NB4 (cell line): Measurements from ENCODE around the gene CASP9.

Experiments
- POLR2A ChIP-seq: IDR thresholded peaks from 2 replicates; pipeline ENCODE4 v1.6.1; 2011; ENCODE audit warnings: mild to moderate bottlenecking; ENCODE audit not compliant: insufficient read length; ENCODE audit errors: extremely low read depth
- TF ChIP-seq, protein P1 (sequence below): IDR thresholded peaks from one replicate; pipeline ENCODE4 v1.5.1; 2012; ENCODE audit warnings: low read depth, low read length
- TF ChIP-seq, protein P2 (sequence below): IDR thresholded peaks from 2 replicates; pipeline ENCODE4 v1.6.1; 2011; ENCODE audit warnings: low read depth, low read length

DNA sequence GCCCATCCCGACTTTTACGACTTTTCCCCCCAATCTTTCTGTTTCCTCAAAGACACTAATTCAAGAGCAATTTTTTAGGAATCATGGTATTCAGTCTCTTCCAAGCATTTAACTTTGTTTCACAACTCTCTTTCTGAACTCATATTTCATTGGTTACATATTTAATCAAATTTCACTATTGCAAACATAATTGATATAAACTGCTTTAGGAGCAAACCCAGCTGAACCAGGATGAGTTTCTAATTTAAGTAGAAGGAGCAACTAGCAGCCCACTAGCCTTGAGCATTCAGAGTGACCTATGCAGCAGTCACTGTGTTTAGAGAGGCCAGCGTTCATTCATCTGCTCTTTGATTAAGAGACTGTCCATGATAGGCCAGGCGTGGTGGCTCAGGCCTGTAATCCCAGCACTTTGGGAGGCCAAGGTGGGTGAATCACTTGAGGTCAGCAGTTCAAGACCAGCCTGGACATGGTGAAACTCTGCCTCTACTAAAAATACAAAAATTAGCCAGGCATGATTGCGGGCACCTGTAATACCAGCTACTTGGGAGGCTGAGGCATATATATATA, 46.3 kb downstream of the CASP9 start:
- TF ChIP-seq, protein P1, sequence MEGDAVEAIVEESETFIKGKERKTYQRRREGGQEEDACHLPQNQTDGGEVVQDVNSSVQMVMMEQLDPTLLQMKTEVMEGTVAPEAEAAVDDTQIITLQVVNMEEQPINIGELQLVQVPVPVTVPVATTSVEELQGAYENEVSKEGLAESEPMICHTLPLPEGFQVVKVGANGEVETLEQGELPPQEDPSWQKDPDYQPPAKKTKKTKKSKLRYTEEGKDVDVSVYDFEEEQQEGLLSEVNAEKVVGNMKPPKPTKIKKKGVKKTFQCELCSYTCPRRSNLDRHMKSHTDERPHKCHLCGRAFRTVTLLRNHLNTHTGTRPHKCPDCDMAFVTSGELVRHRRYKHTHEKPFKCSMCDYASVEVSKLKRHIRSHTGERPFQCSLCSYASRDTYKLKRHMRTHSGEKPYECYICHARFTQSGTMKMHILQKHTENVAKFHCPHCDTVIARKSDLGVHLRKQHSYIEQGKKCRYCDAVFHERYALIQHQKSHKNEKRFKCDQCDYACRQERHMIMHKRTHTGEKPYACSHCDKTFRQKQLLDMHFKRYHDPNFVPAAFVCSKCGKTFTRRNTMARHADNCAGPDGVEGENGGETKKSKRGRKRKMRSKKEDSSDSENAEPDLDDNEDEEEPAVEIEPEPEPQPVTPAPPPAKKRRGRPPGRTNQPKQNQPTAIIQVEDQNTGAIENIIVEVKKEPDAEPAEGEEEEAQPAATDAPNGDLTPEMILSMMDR: no peak
- TF ChIP-seq POLR2A: no peak
- TF ChIP-seq, protein P2, sequence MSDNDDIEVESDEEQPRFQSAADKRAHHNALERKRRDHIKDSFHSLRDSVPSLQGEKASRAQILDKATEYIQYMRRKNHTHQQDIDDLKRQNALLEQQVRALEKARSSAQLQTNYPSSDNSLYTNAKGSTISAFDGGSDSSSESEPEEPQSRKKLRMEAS: no peak
